GM12878 (cell line): ENCODE results near the gene CDC5L. TPM values are rescaled to one million over a fixed set of nuclear protein-coding genes. Genes with fewer than 3 reads are reported as not detected.

Source experiments
- ATAC-seq: fragments of 200-7000 bp; cut with Tn5 transposase; 3 replicates; pipeline ENCODE4 v1.9.1; 2020; ENCODE audit warnings: mild to moderate bottlenecking, moderate library complexity
- BruUV-seq: library from RNA; stranded (reverse); fragments of 400-500 nt; replicated peaks from 2 replicates; lab custom pipeline; 2021; lab: Mats Ljungman, UMichigan
- CTCF ChIA-PET: fragments of 300-600 bp; sonication (Branson Sonifier 250); formaldehyde crosslinking; extraction: SDS; loops from one replicate; lab custom pipeline; 2021; ENCODE audit warnings: inconsistent platforms; lab: Yijun Ruan, JAX
- POLR2A ChIA-PET: fragments of 350-600 bp; formaldehyde crosslinking; extraction: SDS; loops from one replicate; lab custom pipeline; 2021; ENCODE audit warnings: inconsistent platforms; lab: Charles Lee
- RAD21 ChIA-PET: fragments of 300-600 bp; sonication (Branson Sonifier 250); formaldehyde crosslinking; loops from one replicate; lab custom pipeline; 2023; ENCODE audit warnings: antibody characterized with exemption; ENCODE audit not compliant: unreplicated experiment; lab: Charles Lee
- SMC1A ChIA-PET: fragments of 300-600 bp; sonication (Branson Sonifier 250); formaldehyde crosslinking; loops from one replicate; lab custom pipeline; 2023; ENCODE audit not compliant: unreplicated experiment, uncharacterized antibody; lab: Charles Lee
- DNase-seq: peaks from one replicate; pipeline ENCODE4 v3.0.0-alpha.2; 2011; ENCODE audit warnings: low read depth, low spot score
- FAIRE-seq: peaks from 3 replicates; lab custom pipeline; 2011; peaks lifted over from hg19 to GRCh38; lab: Jason Lieb, UNC
- H2AFZ ChIP-seq: 2 replicates; pipeline ENCODE4 v1.6.0; 2011; ENCODE audit warnings: low read depth, low read length, control low read depth; ENCODE audit not compliant: control insufficient read depth
- H3K27ac ChIP-seq: 2 replicates; pipeline ENCODE4 v1.5.1; 2011; ENCODE audit warnings: control low read depth; ENCODE audit not compliant: control insufficient read depth, insufficient read depth
- H3K27me3 ChIP-seq, 2 experiments: replicated peaks in 1 of 2; 2 replicates each; pipeline versions ENCODE4 v1.6.0 to v1.6.1; 2011; ENCODE audit warnings: low read length in 1 of 2; ENCODE audit not compliant: control insufficient read depth in 2 of 2, insufficient read depth in 2 of 2
- H3K36me3 ChIP-seq, 2 experiments: 2 replicates each; pipeline ENCODE4 v1.5.1; 2011; ENCODE audit warnings: low read length in 1 of 2; ENCODE audit not compliant: control insufficient read depth in 2 of 2, insufficient read depth in 2 of 2
- H3K4me1 ChIP-seq: 2 replicates; pipeline ENCODE4 v1.6.1; 2011; ENCODE audit warnings: mild to moderate bottlenecking, low read length, moderate library complexity, mixed read lengths; ENCODE audit not compliant: control insufficient read depth, insufficient read depth
- H3K4me2 ChIP-seq: 2 replicates; pipeline ENCODE4 v1.6.0; 2011; ENCODE audit warnings: control low read depth; ENCODE audit not compliant: control insufficient read depth, insufficient read depth
- H3K4me3 ChIP-seq: fragments of 200-600 bp; sonication (generic); 2 replicates; pipeline ENCODE4 v1.5.1; 2016
- H3K79me2 ChIP-seq: 2 replicates; pipeline ENCODE4 v1.6.0; 2011; ENCODE audit warnings: low read length; ENCODE audit not compliant: control insufficient read depth, insufficient read depth
- H3K9ac ChIP-seq: 2 replicates; pipeline ENCODE4 v1.8.0; 2011; ENCODE audit warnings: low read length, control low read depth, mixed read lengths; ENCODE audit not compliant: control insufficient read depth, insufficient read depth
- H3K9me3 ChIP-seq: replicated peaks from 3 replicates; pipeline ENCODE4 v1.5.1; 2011; ENCODE audit warnings: mild to moderate bottlenecking, low read length; ENCODE audit not compliant: control insufficient read depth, insufficient read depth
- H4K20me1 ChIP-seq: 2 replicates; pipeline ENCODE4 v1.6.0; 2011; ENCODE audit not compliant: control insufficient read depth, insufficient read depth
- CREB1 ChIP-seq: IDR thresholded peaks from 2 replicates; pipeline ENCODE4 v1.6.1; 2012; ENCODE audit warnings: low read depth, mild to moderate bottlenecking, inconsistent platforms
- NBN ChIP-seq: fragments of 450-650 bp; IDR thresholded peaks from 2 replicates; pipeline ENCODE4 v1.6.1; 2016
- NR2C1 ChIP-seq: fragments of 450-650 bp; IDR thresholded peaks from 2 replicates; pipeline ENCODE4 v1.6.1; 2017; ENCODE audit warnings: antibody characterized with exemption, mild to moderate bottlenecking, moderate library complexity
- NR2C2 ChIP-seq: IDR thresholded peaks from 2 replicates; pipeline ENCODE4 v1.6.1; 2011; ENCODE audit warnings: borderline replicate concordance, low read depth; ENCODE audit not compliant: control insufficient read depth, insufficient read length
- RELA ChIP-seq: fragments of 450-650 bp; IDR thresholded peaks from 2 replicates; pipeline ENCODE4 v1.8.0; 2014; ENCODE audit warnings: borderline replicate concordance; ENCODE audit not compliant: partially characterized antibody
- SIN3A ChIP-seq: IDR thresholded peaks from 2 replicates; pipeline ENCODE4 v1.6.1; 2012; ENCODE audit warnings: low read depth, low read length, improper control_type of control experiment
- WGBS: methylation state at CpG from one replicate; pipeline ENCODE4 v1.1.6; 2016; ENCODE audit warnings: low lambda C conversion rate; ENCODE audit not compliant: insufficient replicate concordance, insufficient coverage; ENCODE audit errors: missing lambda C conversion rate; 5-methylcytosine and 5-hydroxymethylcytosine counted together
- in situ Hi-C: fragments of 300-500 bp; cut with MboI; formaldehyde crosslinking; loops from 9 replicates; pipeline ENCODE4 v1.14.3; 2018; ENCODE audit warnings: mixed read lengths
- intact Hi-C: fragments of 100-400 bp; cut with micrococcal nuclease; formaldehyde crosslinking; loops from one replicate; pipeline ENCODE4 v1.14.2; 2022; ENCODE audit not compliant: unreplicated experiment
- polyA plus RNA-seq, 11 experiments: library from polyadenylated mRNA; depleted of rRNA in 4 of 11; unstranded in 6 of 11; stranded (reverse) in 5 of 11; fragments of >200 nt; fragmentation: Nextera tagmentation in 4 of 11; fragmentation: Illumina TruSeq in 1 of 11; extraction: Ambion mirVana in 4 of 11; extraction: Trizol in 1 of 11; gene quantifications; 1 replicate in 1 of 11; 2 replicates in 10 of 11; pipeline versions ENCODE4 v1.2.1 to v1.2.3, GENCODE V29; 2011 to 2016; ENCODE audit warnings: inconsistent platforms in 2 of 11, missing spikeins in 2 of 11, low read depth in 1 of 11
- total RNA-seq, 4 experiments: library from RNA; depleted of rRNA in 3 of 4; stranded (reverse); fragments of >200 nt in 3 of 4; fragmentation: Illumina TruSeq in 1 of 4; extraction: Trizol in 1 of 4; gene quantifications; 2 replicates each; pipeline versions ENCODE4 v1.2.1 to v1.2.3, GENCODE V29; 2013 to 2021
- TF ChIP-seq, protein P1 (sequence below): fragments of 150-350 bp; IDR thresholded peaks from 2 replicates; pipeline ENCODE4 v1.6.1; 2014; ENCODE audit warnings: mild to moderate bottlenecking, low read depth, low read length
- TF ChIP-seq, protein P2 (sequence below): fragments of 150-350 bp; IDR thresholded peaks from 2 replicates; pipeline ENCODE4 v1.6.1; 2016; ENCODE audit warnings: low read depth, low read length

Gene CDC5L
- total and polyA plus RNA-seq, 10 of the 15 experiments (the other 5 are each of a cell fraction or from before 2014, with no cell fraction given) = 13.2 to 29.4 (median 18.8) TPM

DNA sequence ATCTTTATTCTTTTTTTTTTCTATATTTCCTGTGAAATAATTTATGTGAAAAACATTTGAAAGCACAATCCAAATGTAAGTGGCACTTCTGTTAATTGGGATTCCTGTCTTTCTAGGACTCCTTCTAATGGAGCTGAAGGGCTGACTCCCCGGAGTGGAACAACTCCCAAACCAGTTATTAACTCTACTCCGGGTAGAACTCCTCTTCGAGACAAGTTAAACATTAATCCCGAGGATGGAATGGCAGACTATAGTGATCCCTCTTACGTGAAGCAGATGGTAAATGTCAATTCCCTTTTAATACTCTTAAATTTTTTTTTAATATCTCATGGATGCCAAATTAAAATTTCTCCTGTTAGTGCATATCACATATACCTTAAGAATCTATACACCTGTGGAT, 35.0 kb downstream of the CDC5L start:
- Histone ChIP-seq H3K9ac (no peak overlapping the region), H3K27me3 (no peaks in the 10 kb centered on the region), H3K4me1 (no peaks in the 10 kb centered on the region), H3K27ac (no peak overlapping the region), H3K36me3 (peaks cover under 1 to 31% of the 10 kb centered on the region in 2 experiments), H2AFZ (no peak overlapping the region), H3K9me3 (no peaks in the 10 kb centered on the region; the same call in 2 of the 3 replicates), H3K4me2 (no peak overlapping the region), H3K79me2 (no peaks in the 10 kb centered on the region), H4K20me1 (no peaks in the 10 kb centered on the region), H3K4me3 (no peak overlapping the region)
- DNase-seq = no peak
- ChIA-PET SMC1A (interaction anchor here (0.7 to 0.8 kb wide), 2 partner anchors 15 to 232 kb away, joined by 3 to 4 read pairs; no protein-coding TSS in a partner anchor), RAD21 (no interaction called here), POLR2A (interaction anchor here (0.7 kb wide), 1 partner anchor 18 kb away, joined by 3 read pairs; no protein-coding TSS in a partner anchor), CTCF (interaction anchor here (1.4 kb wide), 1 partner anchor 32 kb away, joined by 4 read pairs; no protein-coding TSS in a partner anchor)
- in situ Hi-C loops = no loop called here
- TF ChIP-seq SIN3A (no peak), NR2C1 (no peak), NBN (no peak), RELA (no peak), CREB1 (no peak), NR2C2 (no peak)
- TF ChIP-seq, protein P1, sequence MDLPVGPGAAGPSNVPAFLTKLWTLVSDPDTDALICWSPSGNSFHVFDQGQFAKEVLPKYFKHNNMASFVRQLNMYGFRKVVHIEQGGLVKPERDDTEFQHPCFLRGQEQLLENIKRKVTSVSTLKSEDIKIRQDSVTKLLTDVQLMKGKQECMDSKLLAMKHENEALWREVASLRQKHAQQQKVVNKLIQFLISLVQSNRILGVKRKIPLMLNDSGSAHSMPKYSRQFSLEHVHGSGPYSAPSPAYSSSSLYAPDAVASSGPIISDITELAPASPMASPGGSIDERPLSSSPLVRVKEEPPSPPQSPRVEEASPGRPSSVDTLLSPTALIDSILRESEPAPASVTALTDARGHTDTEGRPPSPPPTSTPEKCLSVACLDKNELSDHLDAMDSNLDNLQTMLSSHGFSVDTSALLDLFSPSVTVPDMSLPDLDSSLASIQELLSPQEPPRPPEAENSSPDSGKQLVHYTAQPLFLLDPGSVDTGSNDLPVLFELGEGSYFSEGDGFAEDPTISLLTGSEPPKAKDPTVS = no peak
- TF ChIP-seq, protein P2, sequence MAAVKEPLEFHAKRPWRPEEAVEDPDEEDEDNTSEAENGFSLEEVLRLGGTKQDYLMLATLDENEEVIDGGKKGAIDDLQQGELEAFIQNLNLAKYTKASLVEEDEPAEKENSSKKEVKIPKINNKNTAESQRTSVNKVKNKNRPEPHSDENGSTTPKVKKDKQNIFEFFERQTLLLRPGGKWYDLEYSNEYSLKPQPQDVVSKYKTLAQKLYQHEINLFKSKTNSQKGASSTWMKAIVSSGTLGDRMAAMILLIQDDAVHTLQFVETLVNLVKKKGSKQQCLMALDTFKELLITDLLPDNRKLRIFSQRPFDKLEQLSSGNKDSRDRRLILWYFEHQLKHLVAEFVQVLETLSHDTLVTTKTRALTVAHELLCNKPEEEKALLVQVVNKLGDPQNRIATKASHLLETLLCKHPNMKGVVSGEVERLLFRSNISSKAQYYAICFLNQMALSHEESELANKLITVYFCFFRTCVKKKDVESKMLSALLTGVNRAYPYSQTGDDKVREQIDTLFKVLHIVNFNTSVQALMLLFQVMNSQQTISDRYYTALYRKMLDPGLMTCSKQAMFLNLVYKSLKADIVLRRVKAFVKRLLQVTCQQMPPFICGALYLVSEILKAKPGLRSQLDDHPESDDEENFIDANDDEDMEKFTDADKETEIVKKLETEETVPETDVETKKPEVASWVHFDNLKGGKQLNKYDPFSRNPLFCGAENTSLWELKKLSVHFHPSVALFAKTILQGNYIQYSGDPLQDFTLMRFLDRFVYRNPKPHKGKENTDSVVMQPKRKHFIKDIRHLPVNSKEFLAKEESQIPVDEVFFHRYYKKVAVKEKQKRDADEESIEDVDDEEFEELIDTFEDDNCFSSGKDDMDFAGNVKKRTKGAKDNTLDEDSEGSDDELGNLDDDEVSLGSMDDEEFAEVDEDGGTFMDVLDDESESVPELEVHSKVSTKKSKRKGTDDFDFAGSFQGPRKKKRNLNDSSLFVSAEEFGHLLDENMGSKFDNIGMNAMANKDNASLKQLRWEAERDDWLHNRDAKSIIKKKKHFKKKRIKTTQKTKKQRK = no peak
- 92% methylated on average over 5 of the region's 5 CpGs for WGBS
- ATAC-seq = no peak
- BruUV-seq = no TSS peak
- FAIRE-seq = no peak
- intact Hi-C loops = no loop called here
